Activated CD4-positive, alpha-beta memory T cell treated with anti-CD3 and anti-CD28 coated beads for 36 hours (primary cell): ENCODE data around the gene VPS39. TPM values are rescaled to one million over a fixed set of nuclear protein-coding genes. Genes with fewer than 3 reads are reported as not detected.

Experiments
- CTCF ChIA-PET: fragments of 350-600 bp; sonication (Branson Sonifier 250); formaldehyde crosslinking; loops from one replicate; lab custom pipeline; 2021; ENCODE audit warnings: antibody characterized with exemption, inconsistent platforms; lab: Charles Lee
- POLR2A ChIA-PET: fragments of 350-600 bp; sonication (Branson Sonifier 250); formaldehyde crosslinking; loops from one replicate; lab custom pipeline; 2021; ENCODE audit warnings: antibody characterized with exemption; lab: Charles Lee
- DNase-seq: peaks from one replicate; pipeline ENCODE4 v3.0.0-alpha.2; 2020
- H3K27ac Mint-ChIP-seq: one replicate; pipeline ENCODE4 v1.8.0; 2021; ENCODE audit warnings: mixed read lengths
- H3K27me3 Mint-ChIP-seq: one replicate; pipeline ENCODE4 v1.8.0; 2021; ENCODE audit warnings: mixed read lengths
- H3K36me3 Mint-ChIP-seq: one replicate; pipeline ENCODE4 v1.8.0; 2021; ENCODE audit warnings: mixed read lengths
- H3K4me1 Mint-ChIP-seq: one replicate; pipeline ENCODE4 v1.8.0; 2021; ENCODE audit warnings: low read depth, mixed read lengths
- H3K4me3 Mint-ChIP-seq: one replicate; pipeline ENCODE4 v1.8.0; 2021; ENCODE audit warnings: mild to moderate bottlenecking, mixed read lengths
- H3K9me3 Mint-ChIP-seq: one replicate; pipeline ENCODE4 v1.8.0; 2021; ENCODE audit warnings: mixed read lengths
- intact Hi-C: fragments of 100-400 bp; cut with micrococcal nuclease; formaldehyde crosslinking; loops from one replicate; pipeline ENCODE4 v1.15.1; 2023
- total RNA-seq, 2 experiments: library from RNA; stranded (reverse); gene quantifications; one replicate each; pipeline ENCODE4 v1.2.3, GENCODE V29; 2021

The VPS39 gene
- total RNA-seq, 2 experiments from 2014 or later: 52.6 to 57.8 TPM

GRCh38 chr15:42131006-42131405 is 77.1 kb downstream of the VPS39 start:
- Mint-ChIP-seq H3K9me3 (no peaks in the 10 kb centered on the region), H3K4me3 (no peak overlapping the region), H3K27ac (no peak overlapping the region), H3K4me1 (no peaks in the 10 kb centered on the region), H3K36me3 (no peaks in the 10 kb centered on the region), H3K27me3 (peaks cover 7% of the 10 kb centered on the region)
- intact Hi-C loops: loop anchor here (5.0 kb wide), 1 partner anchor 49 kb away; no protein-coding TSS in a partner anchor
- POLR2A ChIA-PET: no interaction called here
- DNase-seq: peak; percentile 3
- CTCF ChIA-PET: interaction anchor here (0.6 to 2.2 kb wide), 4 partner anchors 8 to 76 kb away, joined by 3 to 6 read pairs (median 4); no protein-coding TSS in a partner anchor

GRCh38 chr15:42130246-42130986 is 77.7 kb downstream of the VPS39 start:
- intact Hi-C loops: loop anchor here (5.0 kb wide), 1 partner anchor 48 kb away; no protein-coding TSS in a partner anchor
- ChIA-PET POLR2A (no interaction called here), CTCF (interaction anchor here (0.6 to 2.2 kb wide), 5 partner anchors 9 to 75 kb away, joined by 3 to 6 read pairs (median 3); no protein-coding TSS in a partner anchor)
- H3K4me1 Mint-ChIP-seq: no peaks in the 10 kb centered on the region
- H3K36me3 Mint-ChIP-seq: no peaks in the 10 kb centered on the region
- no peak overlapping the region for H3K4me3 Mint-ChIP-seq
- H3K27me3 Mint-ChIP-seq: peaks cover 7% of the 10 kb centered on the region
- H3K27ac Mint-ChIP-seq: no peak overlapping the region
- peak; percentile 4 for DNase-seq
- H3K9me3 Mint-ChIP-seq: no peaks in the 10 kb centered on the region

GRCh38 chr15:42129364-42129763 is 78.7 kb downstream of the VPS39 start:
- H3K36me3 Mint-ChIP-seq: no peaks in the 10 kb centered on the region
- no peak overlapping the region for H3K27ac Mint-ChIP-seq
- H3K27me3 Mint-ChIP-seq: peaks cover 7% of the 10 kb centered on the region
- no peak for DNase-seq
- no peak overlapping the region for H3K4me3 Mint-ChIP-seq
- intact Hi-C loops: no loop called here
- no peaks in the 10 kb centered on the region for H3K4me1 Mint-ChIP-seq
- POLR2A ChIA-PET: no interaction called here
- H3K9me3 Mint-ChIP-seq: no peaks in the 10 kb centered on the region
- CTCF ChIA-PET: no interaction called here

DNA sequence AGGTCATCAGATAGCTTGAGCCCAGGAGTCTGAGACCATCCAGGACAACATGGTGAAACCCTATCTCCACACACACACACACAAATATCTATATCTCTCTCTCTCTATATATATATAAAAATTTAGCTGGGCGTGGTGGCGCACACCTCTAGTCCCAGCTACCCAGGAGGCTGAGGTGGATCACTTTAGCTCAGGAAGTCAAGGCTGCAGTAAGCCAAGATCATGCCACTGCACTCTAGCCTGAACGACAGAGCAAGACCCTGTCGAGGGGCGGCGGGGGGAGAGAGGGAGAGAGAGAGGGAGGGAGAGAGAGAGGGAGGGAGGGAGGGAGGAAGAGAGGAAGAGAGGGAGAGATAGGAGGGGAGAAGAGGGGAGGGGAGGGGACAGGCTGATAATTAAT is 79.6 kb downstream of the VPS39 start:
- CTCF ChIA-PET: interaction anchor here (1.2 kb wide), 1 partner anchor 9 kb away, joined by 3 read pairs; no protein-coding TSS in a partner anchor
- no peaks in the 10 kb centered on the region for H3K9me3 Mint-ChIP-seq
- H3K27me3 Mint-ChIP-seq: peaks cover 7% of the 10 kb centered on the region
- DNase-seq: no peak
- H3K4me1 Mint-ChIP-seq: no peaks in the 10 kb centered on the region
- intact Hi-C loops: no loop called here
- no peak overlapping the region for H3K4me3 Mint-ChIP-seq
- no peaks in the 10 kb centered on the region for H3K36me3 Mint-ChIP-seq
- H3K27ac Mint-ChIP-seq: no peak overlapping the region
- POLR2A ChIA-PET: no interaction called here

GRCh38 chr15:42123546-42123945 is 84.6 kb downstream of the VPS39 start:
- Mint-ChIP-seq H3K27ac (no peak overlapping the region), H3K4me3 (no peak overlapping the region), H3K4me1 (peaks cover 2% of the 10 kb centered on the region), H3K36me3 (no peaks in the 10 kb centered on the region), H3K9me3 (no peaks in the 10 kb centered on the region), H3K27me3 (peaks cover 5% of the 10 kb centered on the region)
- intact Hi-C loops: no loop called here
- POLR2A ChIA-PET: no interaction called here
- CTCF ChIA-PET: no interaction called here
- no peak for DNase-seq

GRCh38 chr15:42121682-42122081 is 86.4 kb downstream of the VPS39 start:
- ChIA-PET CTCF (interaction anchor here (1.7 kb wide), 1 partner anchor 16 kb away, joined by 4 read pairs; no protein-coding TSS in a partner anchor), POLR2A (no interaction called here)
- Mint-ChIP-seq H3K9me3 (no peaks in the 10 kb centered on the region), H3K36me3 (no peaks in the 10 kb centered on the region), H3K27ac (no peak overlapping the region), H3K27me3 (peaks cover 4% of the 10 kb centered on the region), H3K4me1 (peaks cover 2% of the 10 kb centered on the region), H3K4me3 (no peak overlapping the region)
- intact Hi-C loops: no loop called here
- DNase-seq: no peak

GRCh38 chr15:42121021-42121420 is 87.1 kb downstream of the VPS39 start:
- peaks cover 2% of the 10 kb centered on the region for H3K4me1 Mint-ChIP-seq
- intact Hi-C loops: no loop called here
- H3K9me3 Mint-ChIP-seq: peaks cover 2% of the 10 kb centered on the region
- no peak overlapping the region for H3K27ac Mint-ChIP-seq
- no peaks in the 10 kb centered on the region for H3K36me3 Mint-ChIP-seq
- POLR2A ChIA-PET: no interaction called here
- no peak for DNase-seq
- H3K4me3 Mint-ChIP-seq: no peak overlapping the region
- CTCF ChIA-PET: interaction anchor here (0.6 to 1.7 kb wide), 2 partner anchors 17 to 249 kb away, joined by 4 read pairs; no protein-coding TSS in a partner anchor
- H3K27me3 Mint-ChIP-seq: peaks cover 4% of the 10 kb centered on the region

DNA sequence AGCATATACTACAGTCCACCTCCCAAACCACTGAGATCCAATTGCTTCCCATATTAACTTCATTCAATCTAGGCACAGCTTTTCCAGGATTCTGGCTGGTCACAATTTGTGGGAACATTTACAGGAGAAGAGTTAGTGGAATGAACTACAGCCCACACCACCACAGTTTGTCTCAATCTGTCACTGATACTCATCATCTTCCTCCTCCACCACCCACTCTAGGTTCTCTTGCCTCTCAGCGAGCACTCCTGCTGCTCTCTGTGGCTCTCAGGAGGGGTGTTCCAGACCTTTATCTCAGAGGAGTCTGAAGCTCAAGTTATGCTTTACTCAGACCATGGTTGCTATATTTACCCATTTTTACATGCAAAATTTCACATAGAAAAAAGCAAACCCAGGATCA is 87.8 kb downstream of the VPS39 start:
- POLR2A ChIA-PET: no interaction called here
- no peak for DNase-seq
- Mint-ChIP-seq H3K4me1 (peaks cover 2% of the 10 kb centered on the region), H3K27me3 (peaks cover 4% of the 10 kb centered on the region), H3K4me3 (no peak overlapping the region), H3K27ac (no peak overlapping the region), H3K9me3 (peaks cover 2% of the 10 kb centered on the region), H3K36me3 (no peaks in the 10 kb centered on the region)
- intact Hi-C loops: no loop called here
- CTCF ChIA-PET: interaction anchor here (0.6 to 1.7 kb wide), 3 partner anchors 17 to 250 kb away, joined by 3 to 4 read pairs (median 4); no protein-coding TSS in a partner anchor

- intact Hi-C loops: no loop called here
- CTCF ChIA-PET: interaction anchor here (0.8 to 0.9 kb wide), 2 partner anchors 18 to 346 kb away, joined by 3 read pairs; no protein-coding TSS in a partner anchor
Measured at GRCh38 chr15:42119446-42119760, 88.7 kb downstream of the VPS39 start.

GRCh38 chr15:42118650-42119445 is 89.3 kb downstream of the VPS39 start:
- peaks cover 2% of the 10 kb centered on the region for H3K9me3 Mint-ChIP-seq
- H3K4me1 Mint-ChIP-seq: peaks cover 2% of the 10 kb centered on the region
- ChIA-PET POLR2A (no interaction called here), CTCF (interaction anchor here (0.6 to 1.2 kb wide), 3 partner anchors 19 to 346 kb away, joined by 3 read pairs; no protein-coding TSS in a partner anchor)
- no peak for DNase-seq
- intact Hi-C loops: no loop called here
- no peak overlapping the region for H3K4me3 Mint-ChIP-seq
- H3K27me3 Mint-ChIP-seq: peaks cover 4% of the 10 kb centered on the region
- H3K27ac Mint-ChIP-seq: no peak overlapping the region
- H3K36me3 Mint-ChIP-seq: no peaks in the 10 kb centered on the region

More at GRCh38 chr15:42119446-42119760, 88.7 kb downstream of the VPS39 start:
- H3K4me3 Mint-ChIP-seq: no peak overlapping the region
- no peaks in the 10 kb centered on the region for H3K36me3 Mint-ChIP-seq
- POLR2A ChIA-PET: no interaction called here
- H3K27me3 Mint-ChIP-seq: peaks cover 4% of the 10 kb centered on the region
- peaks cover 2% of the 10 kb centered on the region for H3K4me1 Mint-ChIP-seq
- no peak for DNase-seq
- H3K27ac Mint-ChIP-seq: no peak overlapping the region
- H3K9me3 Mint-ChIP-seq: peaks cover 2% of the 10 kb centered on the region

DNA sequence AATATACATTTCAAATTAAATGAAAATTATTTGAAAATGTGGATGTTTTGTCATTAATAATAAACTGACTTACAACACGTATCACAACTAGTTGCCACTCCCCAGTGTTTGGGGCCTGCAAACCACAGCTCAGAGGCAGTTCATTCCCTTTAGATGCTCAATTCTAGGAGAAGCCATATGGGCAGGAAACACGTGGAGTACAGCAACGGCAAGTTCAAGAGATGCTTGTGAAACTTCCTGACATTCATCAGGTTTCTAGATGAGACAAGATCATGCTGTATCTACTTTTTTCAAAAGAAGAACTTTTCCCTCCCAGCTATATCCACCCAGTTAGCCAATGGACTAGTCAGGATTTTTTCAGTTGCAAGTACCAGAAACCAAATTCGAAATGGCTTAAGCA is 96.2 kb downstream of the VPS39 start:
- Mint-ChIP-seq H3K27me3 (peaks cover 22% of the 10 kb centered on the region), H3K4me1 (peaks cover 15% of the 10 kb centered on the region)
- CTCF ChIA-PET: interaction anchor here (1.3 kb wide), 1 partner anchor 22 kb away, joined by 4 read pairs; no protein-coding TSS in a partner anchor

GRCh38 chr15:42110367-42110766 is 97.7 kb downstream of the VPS39 start:
- H3K27ac Mint-ChIP-seq: no peak overlapping the region
- intact Hi-C loops: no loop called here
- H3K9me3 Mint-ChIP-seq: peaks cover 4% of the 10 kb centered on the region
- H3K27me3 Mint-ChIP-seq: peaks cover 25% of the 10 kb centered on the region
- peaks cover 2% of the 10 kb centered on the region for H3K36me3 Mint-ChIP-seq
- no peak for DNase-seq
- H3K4me3 Mint-ChIP-seq: no peak overlapping the region
- CTCF ChIA-PET: interaction anchor here (0.7 to 2.2 kb wide), 2 partner anchors 26 to 241 kb away, joined by 3 to 7 read pairs; no protein-coding TSS in a partner anchor
- POLR2A ChIA-PET: no interaction called here
- H3K4me1 Mint-ChIP-seq: peaks cover 15% of the 10 kb centered on the region

More for the DNA sequence above, 96.2 kb downstream of the VPS39 start:
- peaks cover 6% of the 10 kb centered on the region for H3K9me3 Mint-ChIP-seq
- H3K36me3 Mint-ChIP-seq: peaks cover 2% of the 10 kb centered on the region
- no peak overlapping the region for H3K4me3 Mint-ChIP-seq
- DNase-seq: no peak
- POLR2A ChIA-PET: no interaction called here
- intact Hi-C loops: no loop called here
- H3K27ac Mint-ChIP-seq: no peak overlapping the region
